Sigmoid colon (tissue), 7 donors: ENCODE measurements around the gene WIPF3. TPM values are rescaled to one million over a fixed set of nuclear protein-coding genes. Genes with fewer than 3 reads are reported as not detected.
"Not testable (repeated sequence)": the region's sequence is repeated elsewhere in the genome, so short reads cannot be mapped to it uniquely, and the experiment has no call there.

Experiments
- DNase-seq: peaks from one replicate; pipeline ENCODE4 v3.0.0-alpha.2; 2019
- H3K27ac ChIP-seq, 4 donors: fragments of 200-600 bp; sonication (generic); one replicate each; pipeline ENCODE4 v1.5.1; 2016 to 2019; ENCODE audit warnings: mild to moderate bottlenecking in 1 of 4
- H3K27me3 ChIP-seq, 3 donors: fragments of 200-600 bp; sonication (generic); one replicate each; pipeline ENCODE4 v1.5.1; 2019; ENCODE audit warnings: mild to moderate bottlenecking in 1 of 3
- H3K36me3 ChIP-seq, 4 donors: fragments of 200-600 bp; sonication (generic); one replicate each; pipeline ENCODE4 v1.5.1; 2016 to 2019
- H3K4me1 ChIP-seq, 4 donors: fragments of 200-600 bp; sonication (generic); one replicate each; pipeline ENCODE4 v1.5.1; 2017 to 2019
- H3K4me3 ChIP-seq, 4 donors: fragments of 200-600 bp; sonication (generic); one replicate each; pipeline ENCODE4 v1.5.1; 2017 to 2019; ENCODE audit warnings: mild to moderate bottlenecking in 2 of 4, moderate library complexity in 1 of 4
- H3K9me3 ChIP-seq, 4 donors: fragments of 200-600 bp in 3 of 4; sonication (generic) in 3 of 4; one replicate each; pipeline versions ENCODE4 v1.5.1 to v1.6.1; 2013 to 2019
- EP300 ChIP-seq, 4 donors: sonication (generic); formaldehyde crosslinking; IDR thresholded peaks; one replicate each; pipeline ENCODE4 v1.6.1; 2017; ENCODE audit warnings: antibody characterized with exemption in 4 of 4
- POLR2A ChIP-seq, 2 donors: fragments of 450-650 bp; IDR thresholded peaks; one replicate each; pipeline ENCODE4 v1.6.1; 2016; ENCODE audit warnings: antibody characterized with exemption in 2 of 2, mild to moderate bottlenecking in 2 of 2, moderate library complexity in 2 of 2
- POLR2AphosphoS5 ChIP-seq, 4 donors: sonication (generic); formaldehyde crosslinking; IDR thresholded peaks; one replicate each; pipeline ENCODE4 v1.6.1; 2017; ENCODE audit warnings: antibody characterized with exemption in 4 of 4
- WGBS, 2 donors: extraction: QIAGEN DNeasy Blood & Tissue Kit; methylation state at CpG; one replicate each; pipeline ENCODE4 v1.1.7; 2013; 5-methylcytosine and 5-hydroxymethylcytosine counted together
- intact Hi-C: fragments of 100-400 bp; cut with DNase I; formaldehyde crosslinking; loops from one replicate; pipeline ENCODE4 v1.15.1; 2023
- polyA plus RNA-seq, 3 donors: library from polyadenylated mRNA; stranded (reverse); fragments of 200-250 nt; gene quantifications; one replicate each; pipeline ENCODE4 v1.2.3, GENCODE V29; 2013
- total RNA-seq, 4 donors: library from RNA; depleted of rRNA; stranded (reverse); fragments of >200 nt; gene quantifications; one replicate each; pipeline ENCODE4 v1.1.0, GENCODE V29; 2016
- TF ChIP-seq, protein P1 (sequence below), 4 experiments: fragments of 450-650 bp in 3 of 4; fragments of 200-600 bp in 1 of 4; IDR thresholded peaks; one replicate each; pipeline ENCODE4 v1.5.1; 2016 to 2019; ENCODE audit warnings: antibody characterized with exemption in 4 of 4, mild to moderate bottlenecking in 3 of 4, moderate library complexity in 2 of 4
- donor health status: healthy with polysubstance abuse.
- donor health status: Bipolar disorder and iron deficiency.
- donor health status: healthy.

The WIPF3 gene
- total and polyA plus RNA-seq, 7 donors = 0.46 to 4.7 (median 0.71) TPM

DNA sequence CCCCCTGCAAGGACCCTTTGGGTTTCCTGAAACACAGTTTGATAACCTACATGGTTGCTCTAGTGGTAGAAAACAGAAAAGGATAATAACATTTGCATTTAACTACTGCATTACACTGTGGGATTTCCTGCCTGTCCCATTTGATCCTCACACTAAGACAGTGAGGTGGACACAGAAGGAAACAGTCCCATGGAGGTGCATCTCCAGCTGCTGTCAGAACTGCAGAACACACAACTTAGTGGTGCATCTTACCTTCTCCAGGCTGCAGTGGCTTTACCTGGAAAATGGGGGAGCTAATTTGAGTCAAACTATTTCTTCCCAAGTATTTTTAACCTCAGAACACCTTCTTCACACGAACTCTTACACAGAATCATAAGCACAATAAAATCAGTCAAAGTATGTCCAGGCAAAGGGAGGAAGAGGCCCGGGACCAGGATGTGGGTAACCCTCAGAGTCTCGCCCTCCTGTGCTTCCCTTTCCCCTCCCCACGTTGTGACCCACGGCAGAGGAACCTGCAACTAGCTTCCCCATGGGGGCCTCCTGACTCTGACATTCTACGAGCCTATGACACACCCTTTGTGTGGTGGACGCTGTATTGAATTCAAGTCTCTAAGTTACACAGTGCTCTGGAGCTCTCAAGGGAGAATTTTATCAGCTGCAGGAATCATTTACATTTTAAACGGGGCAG lies 149.6 kb downstream of the WIPF3 start:
- H3K36me3 ChIP-seq = peaks cover 0 to 43% (median 7%) of the 10 kb centered on the region in 4 donors
- H3K27ac ChIP-seq = no peak overlapping the region
- intact Hi-C loops = no loop called here
- H3K27me3 ChIP-seq = no peaks in the 10 kb centered on the region
- no peak for DNase-seq
- no peaks in the 10 kb centered on the region for H3K9me3 ChIP-seq
- peaks cover 0 to 3% (median 0%) of the 10 kb centered on the region in 4 donors for H3K4me1 ChIP-seq
- WGBS, 2 donors = 41 to 71% methylated on average over 8 of the region's 8 CpGs
- no peak overlapping the region for H3K4me3 ChIP-seq
- TF ChIP-seq POLR2AphosphoS5 (IDR thresholded peaks at IDR 0.05) (no peak), POLR2A (IDR thresholded peaks at IDR 0.05) (no peak), EP300 (IDR thresholded peaks at IDR 0.05) (no peak)

- no peak for TF ChIP-seq EP300 (IDR thresholded peaks at IDR 0.05)
- no peak for TF ChIP-seq POLR2AphosphoS5 (IDR thresholded peaks at IDR 0.05)
- TF ChIP-seq, protein P1, sequence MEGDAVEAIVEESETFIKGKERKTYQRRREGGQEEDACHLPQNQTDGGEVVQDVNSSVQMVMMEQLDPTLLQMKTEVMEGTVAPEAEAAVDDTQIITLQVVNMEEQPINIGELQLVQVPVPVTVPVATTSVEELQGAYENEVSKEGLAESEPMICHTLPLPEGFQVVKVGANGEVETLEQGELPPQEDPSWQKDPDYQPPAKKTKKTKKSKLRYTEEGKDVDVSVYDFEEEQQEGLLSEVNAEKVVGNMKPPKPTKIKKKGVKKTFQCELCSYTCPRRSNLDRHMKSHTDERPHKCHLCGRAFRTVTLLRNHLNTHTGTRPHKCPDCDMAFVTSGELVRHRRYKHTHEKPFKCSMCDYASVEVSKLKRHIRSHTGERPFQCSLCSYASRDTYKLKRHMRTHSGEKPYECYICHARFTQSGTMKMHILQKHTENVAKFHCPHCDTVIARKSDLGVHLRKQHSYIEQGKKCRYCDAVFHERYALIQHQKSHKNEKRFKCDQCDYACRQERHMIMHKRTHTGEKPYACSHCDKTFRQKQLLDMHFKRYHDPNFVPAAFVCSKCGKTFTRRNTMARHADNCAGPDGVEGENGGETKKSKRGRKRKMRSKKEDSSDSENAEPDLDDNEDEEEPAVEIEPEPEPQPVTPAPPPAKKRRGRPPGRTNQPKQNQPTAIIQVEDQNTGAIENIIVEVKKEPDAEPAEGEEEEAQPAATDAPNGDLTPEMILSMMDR (IDR thresholded peaks at IDR 0.05) = no peak
- no peak for TF ChIP-seq POLR2A (IDR thresholded peaks at IDR 0.05)
- 50 to 88% methylated on average over 3 of the region's 3 CpGs for WGBS, 2 donors
- peaks cover 0 to 3% (median 0%) of the 10 kb centered on the region in 4 donors for H3K4me1 ChIP-seq
- H3K36me3 ChIP-seq = peaks cover 0 to 38% (median 7%) of the 10 kb centered on the region in 4 donors
- no peaks in the 10 kb centered on the region for H3K9me3 ChIP-seq
- H3K27me3 ChIP-seq = no peaks in the 10 kb centered on the region
- no peak for DNase-seq
- no peak overlapping the region for H3K4me3 ChIP-seq
- H3K27ac ChIP-seq = no peak overlapping the region
- intact Hi-C loops = no loop called here
These were observed 150.2 kb downstream of the WIPF3 start for GRCh38 chr7:29956487-29956836.

- Histone ChIP-seq H3K27ac (peak overlapping the region in 1 of 4 donors; percentile 10), H3K36me3 (peaks cover 0 to 26% (median under 1%) of the 10 kb centered on the region in 4 donors), H3K27me3 (no peaks in the 10 kb centered on the region), H3K4me1 (peaks cover 0 to 3% (median 0%) of the 10 kb centered on the region in 4 donors), H3K9me3 (no peaks in the 10 kb centered on the region), H3K4me3 (no peak overlapping the region)
- no peak for DNase-seq
- WGBS, 2 donors = 85 to 87% methylated on average over 9 of the region's 9 CpGs
- TF ChIP-seq EP300 (IDR thresholded peaks at IDR 0.05) = no peak
- TF ChIP-seq, protein P1 (IDR thresholded peaks at IDR 0.05) = no peak
- TF ChIP-seq POLR2A (IDR thresholded peaks at IDR 0.05) = no peak
- TF ChIP-seq POLR2AphosphoS5 (IDR thresholded peaks at IDR 0.05) = no peak
- intact Hi-C loops = no loop called here
These were observed 151.4 kb downstream of the WIPF3 start for GRCh38 chr7:29957521-29958310.

- Histone ChIP-seq H3K9me3 (no peaks in the 10 kb centered on the region), H3K27ac (peak overlapping the region in 1 of 4 donors; percentile 10), H3K36me3 (peaks cover 0 to 22% (median 0%) of the 10 kb centered on the region in 4 donors), H3K4me3 (no peak overlapping the region), H3K27me3 (no peaks in the 10 kb centered on the region), H3K4me1 (peaks cover 0 to 3% (median 0%) of the 10 kb centered on the region in 4 donors)
- TF ChIP-seq EP300 (IDR thresholded peaks at IDR 0.05) (no peak), POLR2AphosphoS5 (IDR thresholded peaks at IDR 0.05) (no peak), POLR2A (IDR thresholded peaks at IDR 0.05) (no peak)
- TF ChIP-seq, protein P1 (IDR thresholded peaks at IDR 0.05) = no peak
- intact Hi-C loops = no loop called here
- DNase-seq = no peak
- 94 to 95% methylated on average over 8 of the region's 8 CpGs for WGBS, 2 donors
These were observed 152.5 kb downstream of the WIPF3 start for GRCh38 chr7:29958667-29959358.

DNA sequence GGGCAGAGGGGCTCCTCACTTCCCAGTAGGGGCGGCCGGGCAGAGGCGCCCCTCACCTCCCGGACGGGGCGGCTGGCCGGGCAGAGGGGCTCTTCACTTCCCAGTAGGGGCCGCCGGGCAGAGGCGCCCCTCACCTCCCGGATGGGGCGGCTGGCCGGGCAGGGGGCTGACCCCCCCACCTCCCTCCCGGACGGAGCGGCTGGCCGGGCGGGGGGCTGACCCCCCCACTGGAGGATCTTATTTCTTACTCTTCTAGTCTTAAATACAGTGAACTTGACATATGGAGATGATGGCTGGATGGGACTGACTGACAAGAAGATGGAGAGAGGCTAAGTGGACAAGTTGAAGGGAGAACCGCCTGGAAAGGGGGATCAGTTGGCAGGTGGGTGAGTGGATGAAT lies 155.3 kb downstream of the WIPF3 start:
- H3K36me3 ChIP-seq, H3K4me3 ChIP-seq, intact Hi-C loops, H3K4me1 ChIP-seq, DNase-seq, H3K9me3 ChIP-seq, H3K27ac ChIP-seq, H3K27me3 ChIP-seq: not testable (repeated sequence)
- WGBS, 2 donors = 96 to 97% methylated on average over 19 of the region's 19 CpGs
